SU-DHL-6 (cell line): ENCODE measurements around the gene FOXP3.

ENCODE experiments used
- EZH2phosphoT487 ChIP-seq: fragments of 200-600 bp; sonication (generic), shearing (Covaris generic); conservative IDR thresholded peaks from 2 replicates; pipeline ENCODE4 v1.6.1; 2018; ENCODE audit warnings: mild to moderate bottlenecking, antibody characterized with exemption, low read length, moderate library complexity, mixed read lengths
- TF ChIP-seq, protein P1 (sequence below): fragments of 200-600 bp; sonication (generic); IDR thresholded peaks from one replicate; pipeline ENCODE4 v1.5.1; 2017; ENCODE audit warnings: antibody characterized with exemption, mild to moderate bottlenecking, low read length, moderate library complexity; ENCODE audit not compliant: insufficient read depth, poor library complexity, severe bottlenecking

DNA sequence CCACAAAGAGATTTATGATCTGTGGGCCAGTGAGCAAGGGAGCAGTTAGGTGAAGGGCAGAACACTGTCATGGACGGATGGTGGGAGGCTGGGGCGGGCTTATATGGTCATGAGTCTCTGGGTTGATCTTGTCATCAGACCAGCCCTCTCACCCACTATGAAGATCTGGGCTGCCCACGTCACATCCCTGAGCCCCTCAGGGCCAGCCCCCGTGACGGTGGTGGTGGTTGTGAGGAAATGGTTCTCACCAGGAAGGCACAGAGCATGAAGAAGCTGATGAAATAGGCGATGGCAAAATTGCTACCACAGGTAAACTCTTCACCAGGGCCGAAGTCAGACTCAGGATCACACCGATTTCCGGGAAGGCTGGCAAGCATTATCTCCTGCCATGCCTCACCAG is 53.4 kb downstream of the FOXP3 start:
- TF ChIP-seq EZH2phosphoT487 = no peak
- TF ChIP-seq, protein P1, sequence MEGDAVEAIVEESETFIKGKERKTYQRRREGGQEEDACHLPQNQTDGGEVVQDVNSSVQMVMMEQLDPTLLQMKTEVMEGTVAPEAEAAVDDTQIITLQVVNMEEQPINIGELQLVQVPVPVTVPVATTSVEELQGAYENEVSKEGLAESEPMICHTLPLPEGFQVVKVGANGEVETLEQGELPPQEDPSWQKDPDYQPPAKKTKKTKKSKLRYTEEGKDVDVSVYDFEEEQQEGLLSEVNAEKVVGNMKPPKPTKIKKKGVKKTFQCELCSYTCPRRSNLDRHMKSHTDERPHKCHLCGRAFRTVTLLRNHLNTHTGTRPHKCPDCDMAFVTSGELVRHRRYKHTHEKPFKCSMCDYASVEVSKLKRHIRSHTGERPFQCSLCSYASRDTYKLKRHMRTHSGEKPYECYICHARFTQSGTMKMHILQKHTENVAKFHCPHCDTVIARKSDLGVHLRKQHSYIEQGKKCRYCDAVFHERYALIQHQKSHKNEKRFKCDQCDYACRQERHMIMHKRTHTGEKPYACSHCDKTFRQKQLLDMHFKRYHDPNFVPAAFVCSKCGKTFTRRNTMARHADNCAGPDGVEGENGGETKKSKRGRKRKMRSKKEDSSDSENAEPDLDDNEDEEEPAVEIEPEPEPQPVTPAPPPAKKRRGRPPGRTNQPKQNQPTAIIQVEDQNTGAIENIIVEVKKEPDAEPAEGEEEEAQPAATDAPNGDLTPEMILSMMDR = no peak
